Measurements from ENCODE around the gene AHCYL2.
"Not testable (repeated sequence)": the region's sequence is repeated elsewhere in the genome, so short reads cannot be mapped to it uniquely, and the experiment has no call there.

The AHCYL2 gene

GRCh38 chr7:129353104-129353503 lies 128.3 kb downstream of the AHCYL2 start:
- not testable (repeated sequence) for DNase-seq (ENCODE audit: low read depth)

GRCh38 chr7:129354428-129355157 lies 129.8 kb downstream of the AHCYL2 start:
- no peak for DNase-seq (ENCODE audit: low read depth)

GRCh38 chr7:129356176-129356575 lies 131.3 kb downstream of the AHCYL2 start:
- DNase-seq (ENCODE audit: low read depth), result no peak

- DNase-seq (ENCODE audit: low read depth), result no peak
Measured at GRCh38 chr7:129359176-129359575, 134.3 kb downstream of the AHCYL2 start.

GRCh38 chr7:129359638-129360037 lies 134.8 kb downstream of the AHCYL2 start:
- no peak for DNase-seq (ENCODE audit: low read depth)

GRCh38 chr7:129361771-129362170 lies 136.9 kb downstream of the AHCYL2 start:
- no peak for DNase-seq (ENCODE audit: low read depth)

- no peak for DNase-seq (ENCODE audit: low read depth)
Measured at GRCh38 chr7:129362496-129362895, 137.7 kb downstream of the AHCYL2 start.

- DNase-seq (ENCODE audit: low read depth), result no peak
Measured at GRCh38 chr7:129367349-129367699, 142.5 kb downstream of the AHCYL2 start.

GRCh38 chr7:129367700-129368388 lies 143.0 kb downstream of the AHCYL2 start:
- DNase-seq (ENCODE audit: low read depth), result peak; percentile 30

- no peak for DNase-seq (ENCODE audit: low read depth)
Measured at GRCh38 chr7:129368389-129368986, 143.7 kb downstream of the AHCYL2 start.

GRCh38 chr7:129369447-129369846 lies 144.6 kb downstream of the AHCYL2 start:
- DNase-seq (ENCODE audit: low read depth), result not testable (repeated sequence)

GRCh38 chr7:129370812-129371211 lies 146.0 kb downstream of the AHCYL2 start:
- DNase-seq (ENCODE audit: low read depth), result no peak

- DNase-seq (ENCODE audit: low read depth), result no peak
Measured at GRCh38 chr7:129371487-129371886, 146.7 kb downstream of the AHCYL2 start.

- no peak for DNase-seq (ENCODE audit: low read depth)
Measured at GRCh38 chr7:129373651-129374428, 149.0 kb downstream of the AHCYL2 start.

GRCh38 chr7:129375141-129375938 lies 150.5 kb downstream of the AHCYL2 start:
- no peak for DNase-seq (ENCODE audit: low read depth)

- DNase-seq (ENCODE audit: low read depth), result no peak
Measured at GRCh38 chr7:129376076-129376777, 151.4 kb downstream of the AHCYL2 start.

- DNase-seq (ENCODE audit: low read depth), result no peak
Measured at GRCh38 chr7:129376778-129377700, 152.2 kb downstream of the AHCYL2 start.

GRCh38 chr7:129381710-129382484 lies 157.1 kb downstream of the AHCYL2 start:
- no peak for DNase-seq (ENCODE audit: low read depth)

GRCh38 chr7:129383542-129384132 lies 158.8 kb downstream of the AHCYL2 start:
- DNase-seq (ENCODE audit: low read depth), result no peak
